ENCODE measurements around the gene TMEM231.
"Not testable (repeated sequence)": the region's sequence is repeated elsewhere in the genome, so short reads cannot be mapped to it uniquely, and the experiment has no call there.

DNA sequence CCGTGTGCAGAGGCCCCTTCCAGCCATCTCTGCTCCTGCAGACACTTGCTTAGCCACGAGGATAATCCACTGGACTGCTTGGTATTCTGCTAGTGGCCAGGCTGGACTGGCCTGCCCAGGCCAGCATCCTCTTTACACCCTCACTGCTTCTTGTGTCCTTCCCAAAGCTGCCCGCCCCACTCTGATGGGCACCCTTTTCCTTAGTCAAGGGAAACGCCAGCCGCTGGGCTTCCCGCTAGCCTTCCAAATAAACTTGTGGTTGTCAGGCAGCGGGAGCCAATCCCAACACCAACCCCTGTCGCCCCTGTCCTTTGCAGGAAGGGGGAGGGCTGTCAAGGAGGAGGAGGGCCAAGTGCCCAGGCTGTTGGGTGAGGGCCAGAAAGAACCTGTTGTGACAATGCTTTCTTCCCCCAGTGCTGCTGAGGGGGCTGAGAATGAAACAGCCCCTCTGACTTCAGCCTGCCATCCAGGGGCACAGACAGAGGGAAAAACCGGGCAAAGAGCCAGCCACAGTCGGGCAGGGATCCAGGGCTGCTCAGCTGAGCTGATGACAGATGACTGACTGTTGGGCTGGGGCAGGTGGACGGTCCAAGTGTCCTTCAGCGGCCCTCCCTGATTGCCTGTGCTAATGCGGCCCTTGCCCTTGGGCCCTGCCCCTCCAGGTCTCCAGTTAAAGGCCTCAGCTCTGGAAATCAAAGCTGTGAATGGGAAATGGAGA lies 57.3 kb downstream of the TMEM231 start:
- TF ChIP-seq, protein P1, sequence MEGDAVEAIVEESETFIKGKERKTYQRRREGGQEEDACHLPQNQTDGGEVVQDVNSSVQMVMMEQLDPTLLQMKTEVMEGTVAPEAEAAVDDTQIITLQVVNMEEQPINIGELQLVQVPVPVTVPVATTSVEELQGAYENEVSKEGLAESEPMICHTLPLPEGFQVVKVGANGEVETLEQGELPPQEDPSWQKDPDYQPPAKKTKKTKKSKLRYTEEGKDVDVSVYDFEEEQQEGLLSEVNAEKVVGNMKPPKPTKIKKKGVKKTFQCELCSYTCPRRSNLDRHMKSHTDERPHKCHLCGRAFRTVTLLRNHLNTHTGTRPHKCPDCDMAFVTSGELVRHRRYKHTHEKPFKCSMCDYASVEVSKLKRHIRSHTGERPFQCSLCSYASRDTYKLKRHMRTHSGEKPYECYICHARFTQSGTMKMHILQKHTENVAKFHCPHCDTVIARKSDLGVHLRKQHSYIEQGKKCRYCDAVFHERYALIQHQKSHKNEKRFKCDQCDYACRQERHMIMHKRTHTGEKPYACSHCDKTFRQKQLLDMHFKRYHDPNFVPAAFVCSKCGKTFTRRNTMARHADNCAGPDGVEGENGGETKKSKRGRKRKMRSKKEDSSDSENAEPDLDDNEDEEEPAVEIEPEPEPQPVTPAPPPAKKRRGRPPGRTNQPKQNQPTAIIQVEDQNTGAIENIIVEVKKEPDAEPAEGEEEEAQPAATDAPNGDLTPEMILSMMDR (IDR thresholded peaks at IDR 0.05; ENCODE audit: extremely low read depth in 1 of 2, insufficient read depth in 1 of 2, low read depth in 1 of 2, low read length in 2 of 2), result not testable (repeated sequence)
- TF ChIP-seq POLR2A (IDR thresholded peaks at IDR 0.05; ENCODE audit: low read depth, low read length); JUN (IDR thresholded peaks at IDR 0.05; ENCODE audit: borderline replicate concordance, insufficient read depth, insufficient read length, low read depth); MYC (IDR thresholded peaks at IDR 0.05; ENCODE audit: low read depth, low read length); EZH2 (IDR thresholded peaks at IDR 0.05; ENCODE audit: borderline replicate concordance, low read depth, low read length, severe bottlenecking); GATA2 (IDR thresholded peaks at IDR 0.05; ENCODE audit: insufficient read depth, insufficient read length, low read depth, low read length): not testable (repeated sequence)
- TF ChIP-seq, protein P2, sequence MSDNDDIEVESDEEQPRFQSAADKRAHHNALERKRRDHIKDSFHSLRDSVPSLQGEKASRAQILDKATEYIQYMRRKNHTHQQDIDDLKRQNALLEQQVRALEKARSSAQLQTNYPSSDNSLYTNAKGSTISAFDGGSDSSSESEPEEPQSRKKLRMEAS (IDR thresholded peaks at IDR 0.05; ENCODE audit: insufficient read depth, insufficient read length), result not testable (repeated sequence)
